Esophagus (tissue), 2 donors: ENCODE results near the gene CYP17A1. TPM values are rescaled to one million over a fixed set of nuclear protein-coding genes. Genes with fewer than 3 reads are reported as not detected.

ENCODE experiments used
- H3K27ac ChIP-seq, 2 donors: one replicate each; pipeline ENCODE4 v1.5.1; 2013; ENCODE audit warnings: low read depth in 2 of 2, mild to moderate bottlenecking in 2 of 2, inconsistent platforms in 1 of 2, low read length in 1 of 2, moderate library complexity in 1 of 2
- H3K27me3 ChIP-seq, 2 donors: one replicate each; pipeline ENCODE4 v1.6.1; 2013; ENCODE audit warnings: low read length in 2 of 2, control low read depth in 1 of 2, mild to moderate bottlenecking in 1 of 2; ENCODE audit not compliant: insufficient read depth in 2 of 2, control insufficient read depth in 1 of 2
- H3K36me3 ChIP-seq, 2 donors: one replicate each; pipeline ENCODE4 v1.6.1; 2013; ENCODE audit warnings: low read length in 1 of 2; ENCODE audit not compliant: control insufficient read depth in 2 of 2, insufficient read depth in 2 of 2
- H3K4me1 ChIP-seq, 2 donors: one replicate each; pipeline ENCODE4 v1.6.1; 2013; ENCODE audit warnings: low read length in 1 of 2; ENCODE audit not compliant: control insufficient read depth in 2 of 2, insufficient read depth in 2 of 2
- H3K4me3 ChIP-seq, 2 donors: one replicate each; pipeline ENCODE4 v1.5.1; 2013; ENCODE audit warnings: low read length in 2 of 2, mild to moderate bottlenecking in 2 of 2, low read depth in 1 of 2, moderate library complexity in 1 of 2
- H3K9me3 ChIP-seq, 2 donors: one replicate each; pipeline ENCODE4 v1.6.1; 2013; ENCODE audit warnings: mild to moderate bottlenecking in 2 of 2, low read depth in 1 of 2, low read length in 1 of 2, moderate library complexity in 1 of 2; ENCODE audit not compliant: control insufficient read depth in 2 of 2, insufficient read depth in 1 of 2
- WGBS, 2 donors: extraction: QIAGEN DNeasy Blood & Tissue Kit; methylation state at CpG; one replicate each; pipeline ENCODE4 v1.1.7; 2013; 5-methylcytosine and 5-hydroxymethylcytosine counted together
- polyA plus RNA-seq, 2 donors: library from polyadenylated mRNA; stranded (reverse); fragments of 200-250 nt; gene quantifications; one replicate each; pipeline ENCODE4 v1.2.3, GENCODE V29; 2013
- donor health status: healthy with polysubstance abuse.
- donor health status: Bipolar disorder and iron deficiency.

The CYP17A1 gene
- under 1 TPM in 1 of 2 donors, not detected in 1; 0.71 TPM for polyA plus RNA-seq

GRCh38 chr10:102837230-102837721 lies at the start of gene CYP17A1:
TSS of gene CYP17A1 (minus strand) at chr10:102837413. CDS start at chr10:102837361, 52 bp downstream.
- no peaks in the 10 kb centered on the region for H3K36me3 ChIP-seq
- no peaks in the 10 kb centered on the region for H3K27me3 ChIP-seq
- no peak within 1 kb of the TSS for H3K4me3 ChIP-seq
- no peaks in the 10 kb centered on the region for H3K9me3 ChIP-seq
- H3K4me1 ChIP-seq: peaks cover 2 to 4% of the 10 kb centered on the region in 2 donors
- H3K27ac ChIP-seq: no peak within 1 kb of the TSS
- 68 to 69% methylated on average over 5 of the region's 5 CpGs for WGBS, 2 donors

- Histone ChIP-seq H3K4me3 (no peak overlapping the region), H3K9me3 (no peaks in the 10 kb centered on the region), H3K36me3 (peaks cover 0 to 2% of the 10 kb centered on the region in 2 donors), H3K27ac (no peak overlapping the region), H3K4me1 (no peaks in the 10 kb centered on the region), H3K27me3 (no peaks in the 10 kb centered on the region)
- 91 to 93% methylated on average over 2 of the region's 2 CpGs for WGBS, 2 donors
Observed at GRCh38 chr10:102880256-102880655, 43.0 kb upstream of the CYP17A1 start.

- Histone ChIP-seq H3K4me1 (no peaks in the 10 kb centered on the region), H3K27me3 (no peaks in the 10 kb centered on the region), H3K27ac (no peak overlapping the region), H3K9me3 (no peaks in the 10 kb centered on the region), H3K36me3 (peaks cover 0 to 2% of the 10 kb centered on the region in 2 donors), H3K4me3 (no peak overlapping the region)
- WGBS, 2 donors: 68 to 79% methylated on average over 4 of the region's 4 CpGs
Observed at GRCh38 chr10:102878629-102879028, 41.4 kb upstream of the CYP17A1 start.

GRCh38 chr10:102876747-102877153 lies 39.5 kb upstream of the CYP17A1 start:
- no peak overlapping the region for H3K4me3 ChIP-seq
- H3K27me3 ChIP-seq: no peaks in the 10 kb centered on the region
- no peaks in the 10 kb centered on the region for H3K9me3 ChIP-seq
- 55 to 82% methylated on average over 2 of the region's 2 CpGs for WGBS, 2 donors
- no peak overlapping the region for H3K27ac ChIP-seq
- H3K4me1 ChIP-seq: no peaks in the 10 kb centered on the region
- peaks cover 0 to 2% of the 10 kb centered on the region in 2 donors for H3K36me3 ChIP-seq

GRCh38 chr10:102872163-102872562 lies 35.0 kb upstream of the CYP17A1 start:
- 91% methylated on average over 4 of the region's 4 CpGs for WGBS, 2 donors
- no peaks in the 10 kb centered on the region for H3K27me3 ChIP-seq
- H3K27ac ChIP-seq: no peak overlapping the region
- peaks cover 3 to 10% of the 10 kb centered on the region in 2 donors for H3K4me1 ChIP-seq
- H3K36me3 ChIP-seq: peaks cover 0 to 2% of the 10 kb centered on the region in 2 donors
- no peak overlapping the region for H3K4me3 ChIP-seq
- H3K9me3 ChIP-seq: no peaks in the 10 kb centered on the region

GRCh38 chr10:102870221-102870620 lies 33.0 kb upstream of the CYP17A1 start:
- Histone ChIP-seq H3K27me3 (no peaks in the 10 kb centered on the region), H3K4me3 (no peak overlapping the region), H3K9me3 (no peaks in the 10 kb centered on the region), H3K4me1 (peaks cover 3 to 10% of the 10 kb centered on the region in 2 donors), H3K27ac (no peak overlapping the region), H3K36me3 (no peaks in the 10 kb centered on the region)
- 88% methylated on average over 10 of the region's 10 CpGs for WGBS, 2 donors

GRCh38 chr10:102869258-102870198 lies 32.3 kb upstream of the CYP17A1 start, which contains the start of gene AS3MT:
TSS of gene AS3MT (plus strand) at chr10:102869470. CDS start at chr10:102869593, 123 bp downstream.
- H3K9me3 ChIP-seq: no peaks in the 10 kb centered on the region
- H3K27ac ChIP-seq: no peak within 1 kb of the TSS
- peaks cover 3 to 10% of the 10 kb centered on the region in 2 donors for H3K4me1 ChIP-seq
- no peaks in the 10 kb centered on the region for H3K27me3 ChIP-seq
- H3K4me3 ChIP-seq: peak within 1 kb of the TSS; percentile 48 to 52
- H3K36me3 ChIP-seq: no peaks in the 10 kb centered on the region
- 5 to 10% methylated on average over 36 to 63 of the region's 63 CpGs for WGBS, 2 donors

GRCh38 chr10:102868911-102869257 lies 31.7 kb upstream of the CYP17A1 start:
- WGBS, 2 donors: 22 to 25% methylated on average over 5 of the region's 5 CpGs
- peak overlapping the region; percentile 48 to 52 for H3K4me3 ChIP-seq

GRCh38 chr10:102865620-102866019 lies 28.4 kb upstream of the CYP17A1 start:
- H3K36me3 ChIP-seq: peaks cover 0 to 1% of the 10 kb centered on the region in 2 donors
- peaks cover 3 to 10% of the 10 kb centered on the region in 2 donors for H3K4me1 ChIP-seq
- no peak overlapping the region for H3K27ac ChIP-seq
- H3K4me3 ChIP-seq: no peak overlapping the region
- H3K9me3 ChIP-seq: no peaks in the 10 kb centered on the region
- 90 to 94% methylated on average over 3 of the region's 3 CpGs for WGBS, 2 donors
- no peaks in the 10 kb centered on the region for H3K27me3 ChIP-seq

More at GRCh38 chr10:102868911-102869257, 31.7 kb upstream of the CYP17A1 start:
- H3K4me1 ChIP-seq: peaks cover 3 to 10% of the 10 kb centered on the region in 2 donors
- no peaks in the 10 kb centered on the region for H3K36me3 ChIP-seq
- H3K9me3 ChIP-seq: no peaks in the 10 kb centered on the region
- no peak overlapping the region for H3K27ac ChIP-seq
- no peaks in the 10 kb centered on the region for H3K27me3 ChIP-seq
